Lower leg skin (tissue), 4 donors: ENCODE results near the gene SMG7. TPM values are rescaled to one million over a fixed set of nuclear protein-coding genes. Genes with fewer than 3 reads are reported as not detected.

Experiments used
- DNase-seq, 2 donors: peaks; one replicate each; pipeline ENCODE4 v3.0.0-alpha.2; 2019; ENCODE audit warnings: low spot score in 2 of 2
- H3K4me3 ChIP-seq: fragments of 200-600 bp; sonication (generic); 2 replicates; pipeline ENCODE4 v1.5.1; 2017; ENCODE audit warnings: mild to moderate bottlenecking, low read depth; ENCODE audit not compliant: poor library complexity, severe bottlenecking
- CTCF ChIP-seq, 3 donors: fragments of 450-650 bp; IDR thresholded peaks; one replicate each; pipeline ENCODE4 v1.5.1; 2016; ENCODE audit warnings: antibody characterized with exemption in 3 of 3, mild to moderate bottlenecking in 3 of 3, moderate library complexity in 2 of 3
- POLR2A ChIP-seq, 2 donors: fragments of 450-650 bp; IDR thresholded peaks; one replicate each; pipeline ENCODE4 v1.6.1; 2016 to 2017; ENCODE audit warnings: antibody characterized with exemption in 2 of 2, mild to moderate bottlenecking in 1 of 2, moderate library complexity in 1 of 2
- WGBS, 2 donors: methylation state at CpG; one replicate each; pipeline ENCODE4 v1.1.5; 2018; 5-methylcytosine and 5-hydroxymethylcytosine counted together
- intact Hi-C: fragments of 100-400 bp; cut with DNase I; formaldehyde crosslinking; loops from one replicate; pipeline ENCODE4 v1.15.0; 2023; ENCODE audit warnings: low total_unique reads
- total RNA-seq, 4 donors: library from RNA; depleted of rRNA; stranded (reverse); fragments of >200 nt; gene quantifications; one replicate each; pipeline ENCODE4 v1.1.0, GENCODE V29; 2016

The SMG7 gene
- total RNA-seq, 4 donors from 2014 or later = 34.8 to 57.9 (median 42.6) TPM

GRCh38 chr1:183470147-183470960 lies 1.9 kb upstream of the SMG7 start:
- no peak for TF ChIP-seq POLR2A (IDR thresholded peaks at IDR 0.05)
- no peak for TF ChIP-seq CTCF (IDR thresholded peaks at IDR 0.05)

GRCh38 chr1:183470961-183471742 lies 1.1 kb upstream of the SMG7 start:
- WGBS, 2 donors = 0 to 1% methylated on average over 42 of the region's 47 CpGs
- DNase-seq = peak; percentile 55 to 93
- TF ChIP-seq POLR2A (IDR thresholded peaks at IDR 0.05) (no peak), CTCF (IDR thresholded peaks at IDR 0.05) (no peak)
- peak overlapping the region; percentile 93 for H3K4me3 ChIP-seq
- intact Hi-C loops = no loop called here

More at GRCh38 chr1:183470147-183470960, 1.9 kb upstream of the SMG7 start:
- 0 to 1% methylated on average over 26 of the region's 26 CpGs for WGBS, 2 donors
- DNase-seq = peak; percentile 78 to 96
- intact Hi-C loops = no loop called here
- H3K4me3 ChIP-seq = peak overlapping the region; percentile 93

- WGBS, 2 donors = 0% methylated on average over 31 of the region's 42 CpGs
- peak overlapping the region; percentile 93 for H3K4me3 ChIP-seq
- peak; percentile 96 to 99 for DNase-seq
- intact Hi-C loops = no loop called here
- no peak for TF ChIP-seq POLR2A (IDR thresholded peaks at IDR 0.05)
- no peak for TF ChIP-seq CTCF (IDR thresholded peaks at IDR 0.05)
Measured at GRCh38 chr1:183471743-183472487, 384 bp upstream of the SMG7 start.

- intact Hi-C loops = no loop called here
- no peak for DNase-seq
- TF ChIP-seq POLR2A (IDR thresholded peaks at IDR 0.05) = no peak
- no peak for TF ChIP-seq CTCF (IDR thresholded peaks at IDR 0.05)
- peak overlapping the region; percentile 93 for H3K4me3 ChIP-seq
- 17 to 18% methylated on average over 9 of the region's 9 CpGs for WGBS, 2 donors
Measured at GRCh38 chr1:183473217-183473536, 878 bp downstream of the SMG7 start.

GRCh38 chr1:183476081-183476480 lies 3.8 kb downstream of the SMG7 start:
- WGBS, 2 donors = 77 to 78% methylated on average over 3 of the region's 3 CpGs
- intact Hi-C loops = no loop called here

More at GRCh38 chr1:183476081-183476480, 3.8 kb downstream of the SMG7 start:
- TF ChIP-seq CTCF (IDR thresholded peaks at IDR 0.05) (no peak), POLR2A (IDR thresholded peaks at IDR 0.05) (no peak)
- no peak overlapping the region for H3K4me3 ChIP-seq
- DNase-seq = no peak
